GM18508 (cell line): Measurements from ENCODE around the gene HIPK2.

Experiments
- ATAC-seq: cut with Tn5 transposase; IDR thresholded peaks from one replicate; pipeline ENCODE4 v1.9.1; 2021; ENCODE audit warnings: moderate number of reproducible peaks; ENCODE audit not compliant: insufficient read depth, unreplicated experiment

Gene HIPK2

GRCh38 chr7:139576179-139576973 lies 201.4 kb downstream of the HIPK2 start:
- no peak for ATAC-seq

- ATAC-seq: no peak
Observed at GRCh38 chr7:139575338-139575680, 202.5 kb downstream of the HIPK2 start.

- ATAC-seq: no peak
Observed at GRCh38 chr7:139574618-139575337, 203.0 kb downstream of the HIPK2 start.

GRCh38 chr7:139573871-139574270 lies 203.9 kb downstream of the HIPK2 start:
- ATAC-seq: no peak

GRCh38 chr7:139572704-139573385 lies 205.0 kb downstream of the HIPK2 start:
- no peak for ATAC-seq

- no peak for ATAC-seq
Observed at GRCh38 chr7:139572071-139572470, 205.7 kb downstream of the HIPK2 start.

- no peak for ATAC-seq
Observed at GRCh38 chr7:139571651-139572050, 206.1 kb downstream of the HIPK2 start.

GRCh38 chr7:139571190-139571589 lies 206.6 kb downstream of the HIPK2 start:
- ATAC-seq: no peak

- no peak for ATAC-seq
Observed at GRCh38 chr7:139570626-139571025, 207.2 kb downstream of the HIPK2 start.

- ATAC-seq: no peak
Observed at GRCh38 chr7:139570119-139570518, 207.7 kb downstream of the HIPK2 start.

GRCh38 chr7:139568813-139569490 lies 208.8 kb downstream of the HIPK2 start:
- no peak for ATAC-seq

GRCh38 chr7:139568346-139568675 lies 209.5 kb downstream of the HIPK2 start:
- no peak for ATAC-seq

- no peak for ATAC-seq
Observed at GRCh38 chr7:139567647-139568345, 210.0 kb downstream of the HIPK2 start.

GRCh38 chr7:139566736-139567646 lies 210.8 kb downstream of the HIPK2 start:
- ATAC-seq: no peak

GRCh38 chr7:139566075-139566474 lies 211.7 kb downstream of the HIPK2 start:
- ATAC-seq: no peak

GRCh38 chr7:139563856-139564255 lies 213.9 kb downstream of the HIPK2 start:
- no peak for ATAC-seq

- no peak for ATAC-seq
Observed at GRCh38 chr7:139562961-139563565, 214.7 kb downstream of the HIPK2 start.

- no peak for ATAC-seq
Observed at GRCh38 chr7:139562491-139562890, 215.3 kb downstream of the HIPK2 start.

- ATAC-seq: no peak
Observed at GRCh38 chr7:139560678-139561077, 217.1 kb downstream of the HIPK2 start.
